GM18498 (cell line): ENCODE results near the gene GAS2.
A peak's percentile ranks its signal among the peaks of the same experiment; 100 is the strongest.

Source experiments
- ATAC-seq: cut with Tn5 transposase; IDR thresholded peaks from one replicate; pipeline ENCODE4 v1.9.1; 2021; ENCODE audit warnings: mild to moderate bottlenecking, moderate library complexity; ENCODE audit not compliant: unreplicated experiment

Gene GAS2

GRCh38 chr11:22723274-22723673, 56.9 kb downstream of the GAS2 start:
- no peak for ATAC-seq

DNA sequence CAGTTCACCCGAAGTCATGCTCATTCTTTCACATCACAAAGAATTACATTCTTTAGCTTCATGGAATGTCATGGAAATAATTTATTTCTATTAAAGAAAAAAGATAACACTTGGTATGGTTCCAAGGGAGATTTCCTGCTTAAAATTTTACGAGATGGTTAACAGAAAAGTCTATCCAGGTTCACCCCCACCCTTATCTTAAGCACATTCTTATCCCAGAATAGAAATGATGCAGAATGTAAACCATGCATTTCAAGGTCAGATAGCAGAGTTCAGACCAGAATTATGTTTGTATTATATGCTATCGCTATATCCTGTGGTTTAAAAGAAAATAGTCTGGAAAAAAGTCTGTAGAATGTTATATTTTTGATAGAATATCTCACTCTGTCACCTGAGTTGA, 58.7 kb downstream of the GAS2 start:
- ATAC-seq = no peak

- ATAC-seq = no peak
These were observed 62.4 kb downstream of the GAS2 start for GRCh38 chr11:22728600-22729389.

GRCh38 chr11:22730319-22730718, 63.9 kb downstream of the GAS2 start:
- ATAC-seq = peak; percentile 74

DNA sequence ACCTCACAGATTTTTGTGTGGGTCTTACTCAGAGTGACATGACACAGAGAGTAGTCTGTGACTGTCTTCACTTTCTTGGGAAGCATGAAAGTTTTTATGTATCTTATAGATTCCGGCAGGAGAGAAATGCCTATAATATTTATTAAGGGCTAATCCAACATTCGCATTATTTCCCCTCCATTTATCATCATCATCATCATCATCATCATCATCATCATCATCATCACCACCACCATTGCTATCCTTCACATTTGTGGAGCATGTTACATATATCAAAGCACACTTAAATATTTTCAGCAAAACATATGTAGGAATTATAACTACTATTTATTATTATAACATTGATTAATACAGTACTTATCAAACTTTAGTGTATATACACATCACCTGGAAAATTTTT, 66.2 kb downstream of the GAS2 start:
- ATAC-seq = no peak

DNA sequence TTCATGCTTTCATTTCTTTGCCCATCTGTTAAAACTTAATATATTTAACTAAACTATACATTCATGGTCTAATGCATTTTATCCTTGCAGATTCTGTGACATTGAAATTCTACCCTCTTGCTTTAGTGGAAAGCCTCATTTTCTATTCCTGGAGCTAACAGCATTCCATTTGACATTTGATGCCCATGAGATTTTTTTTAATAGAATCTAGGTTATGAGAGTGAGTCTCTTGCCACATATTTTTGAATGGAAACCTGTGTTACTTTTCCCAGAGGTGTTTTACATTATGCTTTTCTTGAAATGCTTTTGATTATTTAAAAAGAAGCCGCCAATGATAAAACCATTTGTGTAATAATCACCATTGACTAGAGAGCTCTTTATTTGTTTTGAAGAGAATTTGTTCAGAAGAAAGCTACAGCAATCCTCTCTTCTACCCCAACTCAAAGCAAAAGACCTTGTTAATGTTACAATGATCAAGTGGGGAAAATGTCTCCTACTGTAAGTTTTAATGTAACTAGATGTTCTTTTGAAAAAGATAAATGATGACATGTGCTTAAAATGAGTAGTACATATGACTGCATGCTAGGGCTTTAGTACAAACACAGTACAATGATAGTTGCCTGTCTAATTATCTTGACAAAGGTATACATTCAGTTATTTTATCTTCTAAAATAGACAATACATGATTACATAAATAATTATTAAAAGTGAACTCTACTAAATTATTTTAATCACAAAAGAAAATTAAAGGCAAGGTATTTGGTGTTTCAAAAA, 67.3 kb downstream of the GAS2 start:
- no peak for ATAC-seq

DNA sequence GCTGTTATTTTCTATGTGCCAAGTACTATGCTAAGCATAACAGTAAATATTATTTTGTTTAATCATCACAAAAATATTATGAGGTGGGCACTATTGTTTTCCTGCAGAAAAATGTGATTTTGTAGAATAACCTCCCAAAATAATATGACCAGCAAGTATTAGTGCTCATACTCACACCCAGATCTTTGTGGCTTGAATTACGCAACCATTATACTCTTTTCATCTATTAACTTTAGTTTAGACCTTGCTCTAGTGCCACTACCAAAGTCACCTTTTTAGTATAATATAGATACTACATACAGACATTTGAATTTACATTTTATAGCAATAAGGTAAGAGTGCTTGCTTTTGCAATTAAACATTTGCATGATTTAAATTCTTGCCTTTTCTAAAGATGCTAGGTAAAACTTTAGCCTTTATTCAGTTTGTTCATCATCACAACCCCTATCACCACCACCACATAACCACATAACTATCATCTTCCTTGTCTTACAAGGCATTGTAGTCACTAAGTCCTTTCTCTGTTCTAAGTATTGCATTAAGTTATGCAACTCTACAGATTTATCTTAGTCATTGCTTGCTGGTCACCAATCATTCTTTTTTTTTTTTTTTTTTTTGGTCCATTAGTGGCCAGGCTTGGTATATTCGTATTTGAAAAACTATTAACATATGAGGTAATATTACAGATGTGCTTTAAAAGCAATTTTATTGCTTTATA, 68.4 kb downstream of the GAS2 start:
- no peak for ATAC-seq

DNA sequence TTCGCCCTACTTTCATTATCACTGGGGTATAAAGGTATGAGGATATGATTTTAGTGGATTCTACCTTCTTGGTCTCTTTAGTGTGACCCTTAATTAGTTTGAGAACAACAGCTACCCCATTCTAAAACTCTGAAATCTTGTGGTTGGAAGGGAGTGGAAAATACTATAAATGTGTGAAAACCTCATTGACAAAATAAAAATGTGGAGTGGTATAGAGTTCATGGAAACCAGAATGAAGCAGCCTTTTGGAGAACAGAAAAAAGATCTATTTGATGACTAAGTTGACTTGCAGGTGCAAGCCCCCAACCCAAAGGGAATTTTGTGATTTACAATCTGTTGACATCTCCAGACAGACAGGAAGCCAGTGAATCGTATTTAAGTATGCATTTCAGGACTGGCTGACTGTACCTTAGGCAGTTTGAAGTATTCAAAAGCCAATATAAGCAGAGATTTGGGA, 75.8 kb downstream of the GAS2 start:
- ATAC-seq = no peak

DNA sequence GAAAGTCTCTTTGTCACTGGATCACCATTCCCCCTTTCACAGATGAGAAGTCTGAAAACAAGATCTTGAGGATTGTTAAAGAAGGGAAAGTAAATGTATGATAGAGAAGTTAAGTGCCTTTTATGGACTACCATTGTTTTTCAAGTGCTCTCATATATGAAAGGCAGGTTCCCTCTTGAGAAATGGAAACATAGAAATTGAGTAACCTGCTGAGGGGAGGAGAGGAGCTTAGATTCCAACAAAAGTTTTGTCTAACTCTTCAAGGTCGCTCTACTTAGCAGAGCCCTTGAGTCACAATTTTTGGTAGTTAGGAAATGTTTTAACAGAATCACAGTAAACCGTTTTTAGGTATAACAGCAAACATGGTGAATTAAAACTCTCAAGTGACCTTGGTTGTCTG, 83.1 kb downstream of the GAS2 start:
- no peak for ATAC-seq

- no peak for ATAC-seq
These were observed 86.5 kb downstream of the GAS2 start for GRCh38 chr11:22752908-22753310.

DNA sequence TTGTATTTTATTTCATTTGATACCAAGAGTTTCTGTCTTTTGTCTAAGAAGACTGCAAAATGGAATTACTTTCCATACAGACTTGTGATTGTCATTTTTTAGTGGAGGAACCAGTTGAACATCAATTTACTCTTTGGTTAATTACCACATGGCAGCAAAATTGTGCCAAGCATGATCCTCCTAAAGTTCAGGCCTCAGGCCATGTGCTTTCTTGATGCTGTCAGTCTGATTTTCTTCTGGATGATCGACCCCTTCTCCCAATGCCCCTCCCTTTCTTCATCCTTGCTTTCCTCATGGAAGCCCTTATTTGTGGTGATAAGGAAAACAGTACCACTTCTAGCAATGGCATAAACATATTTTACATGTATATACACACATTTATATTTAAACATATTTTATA, 87.0 kb downstream of the GAS2 start:
- ATAC-seq = no peak

DNA sequence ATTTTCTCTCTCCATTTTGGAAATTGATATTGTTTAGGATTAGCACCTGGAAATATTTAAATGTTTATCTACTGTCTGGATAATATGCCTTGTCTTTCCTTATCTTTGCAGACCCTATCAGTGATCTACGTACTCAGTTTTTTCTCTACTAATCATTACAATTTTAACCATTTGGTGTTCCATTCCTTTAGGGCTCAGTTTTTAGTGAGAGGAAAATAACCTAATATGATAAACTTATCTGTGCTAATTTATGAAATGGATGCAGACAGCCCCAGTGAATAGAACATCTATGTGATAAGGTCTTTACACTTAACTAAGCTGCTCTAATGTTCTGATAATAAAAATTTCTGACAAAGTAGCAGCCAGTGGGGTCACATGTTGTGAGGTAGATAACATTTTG, 94.7 kb downstream of the GAS2 start:
- no peak for ATAC-seq

DNA sequence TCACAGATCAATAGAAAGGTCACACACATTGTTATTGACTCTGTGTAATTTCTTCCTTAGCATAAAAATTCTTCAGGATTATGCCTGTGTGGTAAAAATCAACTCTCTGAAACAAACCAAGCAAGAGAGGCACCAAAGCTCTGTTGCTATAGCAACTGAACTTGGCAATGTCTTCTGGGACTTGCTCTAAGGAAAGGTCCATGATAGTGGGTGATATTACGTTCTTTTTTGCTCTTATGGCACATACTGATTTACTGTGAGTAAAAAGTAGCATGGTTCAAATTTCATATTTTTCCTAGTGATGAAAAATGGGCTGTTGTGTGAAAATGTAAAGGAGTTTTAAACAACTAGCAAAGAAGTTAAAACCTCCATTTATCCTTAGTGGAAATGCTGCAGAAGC, 96.8 kb downstream of the GAS2 start:
- no peak for ATAC-seq

- ATAC-seq = no peak
These were observed 98.3 kb downstream of the GAS2 start for GRCh38 chr11:22764735-22765134.

GRCh38 chr11:22768281-22768680, 101.9 kb downstream of the GAS2 start:
- ATAC-seq = no peak

DNA sequence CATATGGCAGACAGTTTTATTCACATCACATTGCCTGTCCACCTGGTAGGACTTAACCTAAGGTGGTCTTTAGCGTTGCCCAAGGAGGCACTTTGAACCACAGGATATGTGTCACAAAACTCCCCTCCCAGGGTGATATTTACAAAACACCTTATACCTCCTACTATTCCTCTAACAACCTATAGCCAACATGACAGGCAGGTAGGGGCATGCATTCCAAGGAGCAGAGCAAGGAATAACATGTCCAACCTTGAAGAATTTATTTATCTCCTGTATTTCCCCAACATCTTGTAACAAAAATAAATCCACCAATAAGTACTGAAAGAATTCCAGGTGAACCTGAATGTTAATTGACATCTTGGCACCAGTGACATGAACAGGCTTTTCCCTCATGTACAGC, 102.7 kb downstream of the GAS2 start:
- no peak for ATAC-seq

DNA sequence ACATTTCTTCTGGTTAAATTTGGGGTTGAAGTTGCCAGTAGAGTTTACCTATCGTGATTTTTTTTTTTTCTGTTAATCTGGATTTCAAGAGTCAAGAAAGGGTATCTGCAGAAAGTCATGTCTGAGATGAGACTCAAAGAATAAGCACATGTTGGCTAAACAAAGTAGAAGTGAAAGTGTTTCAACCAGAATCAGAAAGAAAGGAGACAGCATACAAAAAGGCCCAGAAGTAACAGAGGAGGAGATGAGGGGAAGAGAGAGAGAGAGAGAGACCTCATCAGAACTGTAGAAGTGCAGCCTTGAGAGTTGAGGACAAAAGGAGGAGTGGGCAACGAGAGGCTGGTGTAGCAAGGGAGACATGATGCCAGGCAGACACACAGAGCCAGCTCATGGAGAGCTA, 108.3 kb downstream of the GAS2 start:
- ATAC-seq = peak; percentile 90

- no peak for ATAC-seq
These were observed 108.8 kb downstream of the GAS2 start for GRCh38 chr11:22775248-22775647.

DNA sequence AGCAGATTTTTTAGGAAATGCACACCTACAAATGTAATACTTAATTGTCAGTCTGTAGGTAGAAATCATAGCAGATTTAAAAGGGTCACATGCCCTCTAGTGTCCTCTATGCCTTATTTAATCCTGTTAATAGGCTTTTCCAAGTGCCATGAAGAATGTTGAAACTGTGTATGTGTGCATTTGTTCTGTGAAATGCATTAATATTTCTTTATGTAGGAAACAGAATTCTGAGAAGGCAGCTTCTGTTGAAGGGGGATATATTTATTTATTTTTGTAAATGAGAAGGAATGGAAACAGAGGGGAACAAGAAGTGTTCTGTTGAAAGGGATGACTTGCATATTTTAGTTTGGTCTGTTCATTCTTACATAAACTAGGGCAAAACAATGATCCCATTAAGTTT, 112.2 kb downstream of the GAS2 start:
- ATAC-seq = no peak

DNA sequence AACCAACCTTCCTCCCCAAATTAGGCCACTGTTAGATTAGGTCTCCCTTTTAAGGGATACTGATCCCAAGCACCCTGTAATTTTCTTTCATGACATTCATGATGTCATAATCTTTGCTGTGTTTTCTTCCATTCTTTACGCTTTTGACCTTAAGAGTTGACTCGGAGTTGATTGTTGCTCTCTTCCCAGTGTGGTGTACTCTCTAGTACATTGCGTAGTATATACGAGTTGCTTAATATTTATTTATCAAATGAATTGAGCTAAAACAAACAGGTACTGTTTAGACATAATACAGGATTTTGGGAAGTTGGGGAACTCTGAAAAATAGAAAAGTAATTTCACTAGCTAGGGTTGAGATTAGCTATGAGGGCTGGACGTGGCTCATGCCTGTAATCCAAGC, 113.4 kb downstream of the GAS2 start:
- ATAC-seq = no peak

DNA sequence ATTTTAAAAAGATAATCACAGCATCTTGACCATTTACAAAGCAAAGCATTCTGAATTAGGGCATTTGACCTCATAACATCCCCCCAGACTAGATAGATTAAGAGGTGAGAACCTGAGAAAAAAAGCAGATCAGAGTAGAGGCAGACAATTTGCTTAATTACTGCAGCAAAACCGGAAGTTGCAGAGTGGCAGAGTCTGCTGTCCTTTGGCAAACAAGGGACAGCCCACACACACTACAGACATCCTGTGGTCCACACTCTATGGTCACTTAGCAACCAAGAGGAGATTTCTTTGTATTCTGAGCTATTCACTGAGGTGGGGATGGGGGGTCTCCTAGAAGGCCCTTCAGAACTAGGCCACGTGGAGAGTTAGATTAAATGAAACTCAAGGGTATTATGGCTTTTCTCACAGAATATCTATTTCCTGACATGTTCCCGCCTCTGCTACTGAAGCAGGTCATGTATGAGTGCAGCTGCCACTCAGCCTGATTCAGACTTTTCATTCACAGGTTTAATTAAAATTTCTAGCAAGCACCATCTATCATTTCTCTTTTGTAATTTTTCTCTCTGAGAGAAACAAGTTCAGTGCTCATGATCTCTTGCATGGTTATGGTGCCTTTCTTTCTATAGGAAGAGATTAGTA, 114.7 kb downstream of the GAS2 start:
- ATAC-seq = peak; percentile 91
